SH-SY5Y (cell line): ENCODE results near the gene COL20A1.

ENCODE experiments used
- GATA2 ChIP-seq: IDR thresholded peaks from 2 replicates; pipeline ENCODE4 v1.6.1; 2011; ENCODE audit warnings: mild to moderate bottlenecking, low read depth, low read length
- GATA3 ChIP-seq: IDR thresholded peaks from 2 replicates; pipeline ENCODE4 v1.6.1; 2011; ENCODE audit warnings: low read depth, mild to moderate bottlenecking, low read length, moderate library complexity

COL20A1 gene

GRCh38 chr20:63268671-63269439 lies 24.1 kb upstream of the COL20A1 start:
- TF ChIP-seq GATA3 (no peak), GATA2 (no peak)

DNA sequence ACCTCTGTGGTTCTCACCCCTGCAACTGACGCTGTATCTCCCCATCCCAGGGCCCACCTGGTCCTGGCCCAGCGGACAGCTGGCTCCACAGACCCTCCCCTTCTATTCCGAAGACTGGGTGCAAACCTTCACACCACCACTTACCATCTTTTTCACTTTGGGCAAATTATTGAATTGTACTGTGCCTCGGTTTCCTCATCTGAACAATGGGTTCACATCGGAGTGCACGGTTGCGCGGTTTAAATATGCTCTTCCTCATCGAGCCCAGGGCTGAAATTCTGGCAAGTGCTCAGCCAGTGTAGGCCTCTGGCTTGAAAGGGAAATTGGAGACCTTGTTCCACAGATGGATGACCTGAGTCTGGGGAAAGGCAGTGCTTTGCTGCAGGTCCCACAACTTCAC lies 23.3 kb upstream of the COL20A1 start:
- TF ChIP-seq GATA3 (no peak), GATA2 (no peak)

GRCh38 chr20:63270606-63271325 lies 22.2 kb upstream of the COL20A1 start:
- TF ChIP-seq GATA3 (no peak), GATA2 (no peak)

DNA sequence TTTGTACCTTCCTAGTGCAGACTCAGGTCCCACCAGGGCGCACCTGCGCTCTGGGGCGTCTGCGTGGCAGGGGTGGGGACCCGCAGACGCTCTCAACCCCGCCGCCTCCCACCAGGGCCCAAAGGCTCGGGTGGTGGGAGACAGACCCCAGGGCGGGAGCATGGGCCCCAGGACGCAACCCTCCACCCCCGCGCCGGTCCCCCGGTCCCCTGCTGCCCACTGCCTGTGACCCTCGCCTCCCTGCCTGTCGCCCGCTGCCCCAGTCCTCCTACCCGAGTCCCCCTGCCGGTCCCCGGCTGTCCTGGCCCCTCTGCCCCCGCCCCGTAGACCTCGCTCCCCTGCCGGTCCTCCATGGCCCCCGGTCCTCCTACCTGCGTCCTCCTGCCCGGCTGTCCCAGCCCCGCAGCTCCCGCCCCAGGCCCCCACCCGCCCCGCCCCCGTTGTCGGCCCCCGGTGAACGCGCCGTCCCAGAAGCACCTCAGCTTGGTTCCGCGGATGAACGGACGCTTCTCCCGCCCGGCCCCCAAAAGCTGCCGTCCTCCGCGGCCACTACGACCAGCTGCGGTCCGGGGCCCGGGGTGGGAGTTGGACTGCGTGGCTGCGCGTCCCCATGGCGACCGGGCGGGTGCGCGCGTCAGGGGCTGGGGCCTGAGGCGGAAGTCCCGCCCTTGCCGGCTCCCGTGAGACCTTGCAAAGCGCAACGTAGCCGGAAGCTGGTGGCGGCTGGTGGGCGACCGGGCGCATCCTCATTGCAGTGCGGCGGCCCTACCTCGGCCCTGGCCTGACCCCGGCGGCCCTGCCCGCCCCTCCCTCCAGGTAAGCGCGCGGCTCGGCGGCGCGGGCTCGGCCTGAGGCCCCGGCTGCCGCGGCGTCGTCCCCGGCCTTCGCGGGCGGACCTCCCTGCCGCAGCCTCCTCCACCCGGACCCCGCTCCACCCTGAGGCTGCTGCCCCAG lies 20.6 kb upstream of the COL20A1 start, which contains the start of gene ARFGAP1:
Gene ARFGAP1 (plus strand): TSS at position 709 of the 954 bp plus-strand sequence. CDS start 2,768 bp downstream, outside the sequence.
- no peak for TF ChIP-seq GATA2
- no peak for TF ChIP-seq GATA3

DNA sequence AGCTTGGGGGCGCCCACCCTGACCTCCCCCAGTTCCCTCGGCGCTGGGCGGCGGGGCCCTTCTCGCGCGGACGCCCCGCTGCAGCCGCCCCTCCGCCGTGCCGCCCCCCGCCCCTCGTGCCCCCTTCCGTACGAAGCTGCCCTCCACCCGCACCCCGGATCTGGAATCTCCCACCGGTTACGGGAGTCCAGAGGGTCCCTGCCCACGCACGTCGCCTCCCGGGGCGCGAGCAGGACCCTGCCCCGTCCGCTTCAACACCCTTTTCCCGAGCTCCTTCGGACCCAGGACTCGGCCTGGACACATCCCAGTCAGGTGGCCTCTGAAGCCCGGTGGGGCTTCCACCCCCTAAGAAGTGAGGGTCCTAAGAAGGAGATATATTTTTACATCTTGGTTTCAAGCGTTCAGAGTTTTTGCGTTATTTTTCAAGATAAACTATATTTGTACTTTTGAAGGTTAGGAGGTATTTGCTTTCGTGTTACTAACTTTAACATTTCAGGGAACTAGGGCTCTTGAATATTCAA lies 19.9 kb upstream of the COL20A1 start:
- TF ChIP-seq GATA2, result no peak
- no peak for TF ChIP-seq GATA3

DNA sequence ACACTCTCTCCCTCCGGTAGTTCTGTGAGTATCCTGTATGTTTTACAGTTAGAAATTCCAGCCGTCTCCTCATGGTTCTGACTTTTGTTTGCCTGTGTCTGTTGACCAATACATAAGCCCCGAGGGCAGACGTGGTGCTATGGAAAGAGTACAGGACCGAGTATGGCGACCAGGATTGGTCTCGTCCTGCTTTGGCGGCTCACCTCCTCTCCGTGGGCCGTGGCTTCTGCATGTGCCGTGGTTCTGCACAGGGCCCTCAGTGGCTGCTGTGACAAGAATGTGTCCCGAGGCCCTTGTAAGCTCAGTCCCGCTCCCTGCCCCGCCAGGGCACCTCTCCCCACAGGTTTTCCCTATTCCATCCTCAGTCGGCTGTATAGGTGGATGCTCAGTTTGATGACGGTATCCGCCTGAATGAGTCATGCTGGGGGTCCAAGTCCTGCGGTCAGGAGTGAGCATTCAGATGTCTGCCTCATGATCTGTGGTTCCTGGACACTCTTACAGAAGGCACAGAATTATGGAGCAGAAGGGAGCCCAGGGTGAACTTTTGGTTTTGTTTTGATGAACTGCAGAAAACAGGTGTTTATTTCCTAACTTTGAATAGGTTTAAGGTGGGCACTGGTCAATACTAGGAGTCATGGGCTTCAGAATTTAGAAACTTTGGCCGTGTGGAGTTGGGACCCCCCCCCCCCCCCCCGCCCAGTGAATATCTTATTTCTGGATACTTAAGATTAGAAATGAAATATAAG lies 19.2 kb upstream of the COL20A1 start:
- no peak for TF ChIP-seq GATA3
- no peak for TF ChIP-seq GATA2

DNA sequence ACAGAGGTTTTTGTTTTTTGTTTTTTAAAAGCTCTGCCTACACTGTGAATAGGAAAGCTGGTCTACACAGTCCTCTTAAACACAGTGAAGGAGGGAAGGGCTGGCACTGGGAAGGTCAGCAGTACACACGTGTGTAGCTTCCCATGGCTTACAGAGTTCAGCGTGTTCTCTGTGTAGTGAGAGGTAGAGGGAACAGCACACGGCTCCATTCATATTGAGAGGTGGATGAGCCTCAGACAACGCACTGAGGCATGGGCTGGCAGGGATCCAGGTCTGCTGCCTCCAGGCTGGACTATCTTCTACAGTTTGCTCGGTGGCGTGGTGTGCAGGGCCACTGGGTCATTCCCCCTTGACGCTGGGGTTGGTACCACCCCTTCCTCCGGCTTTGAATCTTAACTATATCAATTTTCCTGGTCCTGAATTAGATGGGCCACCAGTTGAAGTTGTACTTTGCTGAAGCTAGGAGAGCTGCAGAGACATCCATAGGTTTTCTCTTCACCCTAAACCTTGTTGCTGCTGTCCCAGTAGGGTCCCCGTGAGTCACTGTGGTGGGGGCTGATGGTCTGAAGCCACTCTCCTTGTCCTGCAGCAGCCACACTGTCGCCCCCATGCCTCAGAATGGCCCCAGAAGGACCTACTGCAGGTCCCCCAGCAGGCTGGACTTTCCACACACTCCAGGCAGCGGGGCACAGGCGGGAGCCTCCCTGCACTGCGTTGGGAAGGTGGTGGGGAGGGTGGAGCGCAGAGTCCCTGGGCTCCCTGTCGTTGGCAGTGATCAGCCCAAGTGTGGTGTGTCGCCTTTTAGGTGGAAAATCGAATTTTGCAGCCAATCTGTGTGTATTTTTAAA lies 18.4 kb upstream of the COL20A1 start:
- no peak for TF ChIP-seq GATA3
- TF ChIP-seq GATA2, result no peak

GRCh38 chr20:63275825-63276224 lies 17.2 kb upstream of the COL20A1 start:
- TF ChIP-seq GATA2 (no peak), GATA3 (no peak)

DNA sequence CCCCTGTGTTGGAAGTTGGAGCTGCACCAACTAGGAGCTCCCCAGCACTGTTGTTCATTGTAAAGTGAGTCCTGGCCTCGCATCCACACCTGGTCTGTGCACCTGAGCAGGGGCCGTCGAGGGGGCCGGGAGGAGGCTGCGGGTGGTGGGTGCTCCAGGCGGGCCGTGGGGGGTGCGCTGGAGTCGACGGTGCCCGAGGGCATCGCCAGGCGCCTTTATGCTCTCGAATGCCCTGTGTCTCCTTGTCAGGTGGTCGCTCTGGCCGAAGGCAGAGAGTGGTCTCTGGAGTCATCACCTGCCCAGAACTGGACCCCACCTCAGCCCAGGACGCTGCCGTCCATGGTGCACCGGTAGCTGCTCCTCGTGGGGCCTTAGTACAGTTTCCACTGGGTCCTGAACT lies 16.0 kb upstream of the COL20A1 start:
- TF ChIP-seq GATA2 (no peak), GATA3 (no peak)

GRCh38 chr20:63277466-63278272 lies 15.3 kb upstream of the COL20A1 start:
- TF ChIP-seq GATA2 (no peak), GATA3 (no peak)

GRCh38 chr20:63278661-63279060 lies 14.3 kb upstream of the COL20A1 start:
- no peak for TF ChIP-seq GATA3
- TF ChIP-seq GATA2, result no peak
